ENCODE measurements around the gene CACNA1B. TPM values are rescaled to one million over a fixed set of nuclear protein-coding genes. Genes with fewer than 3 reads are reported as not detected.

CACNA1B gene
- polyA plus RNA-seq, 1 experiment: 0.01 TPM

DNA sequence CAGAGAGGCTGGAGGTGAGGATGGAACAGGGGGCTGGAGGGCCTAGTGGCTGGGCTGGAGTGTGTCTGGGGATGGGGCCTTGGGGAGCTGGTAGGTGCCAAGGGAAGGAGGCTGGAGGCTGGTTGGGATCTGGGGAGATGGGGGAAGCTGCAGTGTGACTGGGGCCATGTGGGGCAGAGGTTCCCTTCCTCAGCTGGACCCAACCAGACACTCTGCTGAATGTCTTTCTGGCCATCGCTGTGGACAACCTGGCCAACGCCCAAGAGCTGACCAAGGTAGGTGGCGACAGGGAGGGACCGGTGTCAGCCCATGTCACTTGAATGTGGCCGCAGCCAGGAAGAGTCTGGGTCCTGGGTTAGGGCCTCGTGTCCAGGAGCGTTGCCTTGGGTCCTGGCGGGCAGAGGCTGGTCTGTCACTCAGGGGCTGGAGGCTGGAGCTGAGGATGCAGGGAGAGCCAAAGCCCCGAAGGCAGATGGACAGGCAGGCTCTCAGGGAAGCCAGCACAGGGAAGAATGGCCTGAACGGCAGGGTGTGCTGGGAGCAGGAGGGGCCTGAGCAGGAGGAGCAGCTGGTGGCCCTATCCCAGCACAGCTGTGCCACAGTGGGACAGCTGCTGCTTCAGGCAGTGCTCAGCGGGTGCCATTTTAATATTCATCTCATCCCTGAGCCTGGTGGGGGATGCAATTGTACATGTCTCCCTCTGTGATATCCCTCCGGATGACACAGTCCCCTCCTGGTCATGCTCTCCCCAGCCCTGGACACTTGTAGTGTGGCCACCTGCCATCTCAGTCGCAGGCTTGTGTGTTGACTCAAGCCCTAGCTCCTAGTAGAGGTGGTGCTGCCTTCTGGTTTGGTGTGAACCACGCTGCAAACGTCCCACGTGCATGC lies 132.5 kb downstream of the CACNA1B start:
- no peaks in the 10 kb centered on the region for H3K36me3 ChIP-seq (ENCODE audit: control insufficient read depth, insufficient read depth, low read length)
- DNase-seq (ENCODE audit: low read depth): no peak
- H3K27me3 ChIP-seq (ENCODE audit: control insufficient read depth, insufficient read depth, low read length): no peaks in the 10 kb centered on the region
- ChIA-PET POLR2A (no interaction called here), CTCF (no interaction called here)
- TF ChIP-seq, protein P1, sequence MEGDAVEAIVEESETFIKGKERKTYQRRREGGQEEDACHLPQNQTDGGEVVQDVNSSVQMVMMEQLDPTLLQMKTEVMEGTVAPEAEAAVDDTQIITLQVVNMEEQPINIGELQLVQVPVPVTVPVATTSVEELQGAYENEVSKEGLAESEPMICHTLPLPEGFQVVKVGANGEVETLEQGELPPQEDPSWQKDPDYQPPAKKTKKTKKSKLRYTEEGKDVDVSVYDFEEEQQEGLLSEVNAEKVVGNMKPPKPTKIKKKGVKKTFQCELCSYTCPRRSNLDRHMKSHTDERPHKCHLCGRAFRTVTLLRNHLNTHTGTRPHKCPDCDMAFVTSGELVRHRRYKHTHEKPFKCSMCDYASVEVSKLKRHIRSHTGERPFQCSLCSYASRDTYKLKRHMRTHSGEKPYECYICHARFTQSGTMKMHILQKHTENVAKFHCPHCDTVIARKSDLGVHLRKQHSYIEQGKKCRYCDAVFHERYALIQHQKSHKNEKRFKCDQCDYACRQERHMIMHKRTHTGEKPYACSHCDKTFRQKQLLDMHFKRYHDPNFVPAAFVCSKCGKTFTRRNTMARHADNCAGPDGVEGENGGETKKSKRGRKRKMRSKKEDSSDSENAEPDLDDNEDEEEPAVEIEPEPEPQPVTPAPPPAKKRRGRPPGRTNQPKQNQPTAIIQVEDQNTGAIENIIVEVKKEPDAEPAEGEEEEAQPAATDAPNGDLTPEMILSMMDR (IDR thresholded peaks at IDR 0.05; ENCODE audit: insufficient read depth, low read depth, low read length): no peak
- H3K4me3 ChIP-seq (ENCODE audit: low read depth, low read length): no peak overlapping the region

DNA sequence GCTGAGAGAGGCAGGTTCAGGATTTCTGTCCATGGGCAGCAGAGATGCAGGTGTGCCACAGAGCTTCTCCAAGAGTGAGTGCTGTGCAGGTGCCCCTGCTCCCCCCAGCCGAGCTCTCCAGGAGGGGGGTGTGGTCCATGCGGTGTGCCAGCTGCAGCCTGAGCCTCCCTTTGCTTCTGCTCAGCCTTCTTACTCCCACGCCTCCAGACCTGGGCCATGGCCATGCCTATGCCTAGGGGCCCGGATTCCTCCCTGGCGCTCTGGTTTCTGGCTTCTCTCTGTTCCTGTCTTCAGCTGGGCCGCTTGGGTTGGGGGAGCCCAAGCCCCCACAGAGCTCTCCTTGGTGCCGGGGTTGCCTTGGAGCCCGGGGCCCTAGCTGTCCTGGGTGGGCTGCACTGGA lies 133.3 kb downstream of the CACNA1B start:
- TF ChIP-seq, protein P1 (IDR thresholded peaks at IDR 0.05; ENCODE audit: insufficient read depth, low read depth, low read length): no peak
- Histone ChIP-seq H3K27me3 (ENCODE audit: control insufficient read depth, insufficient read depth, low read length) (no peaks in the 10 kb centered on the region), H3K4me3 (ENCODE audit: low read depth, low read length) (no peak overlapping the region), H3K36me3 (ENCODE audit: control insufficient read depth, insufficient read depth, low read length) (no peaks in the 10 kb centered on the region)
- DNase-seq (ENCODE audit: low read depth): no peak
- ChIA-PET CTCF (no interaction called here), POLR2A (no interaction called here)

DNA sequence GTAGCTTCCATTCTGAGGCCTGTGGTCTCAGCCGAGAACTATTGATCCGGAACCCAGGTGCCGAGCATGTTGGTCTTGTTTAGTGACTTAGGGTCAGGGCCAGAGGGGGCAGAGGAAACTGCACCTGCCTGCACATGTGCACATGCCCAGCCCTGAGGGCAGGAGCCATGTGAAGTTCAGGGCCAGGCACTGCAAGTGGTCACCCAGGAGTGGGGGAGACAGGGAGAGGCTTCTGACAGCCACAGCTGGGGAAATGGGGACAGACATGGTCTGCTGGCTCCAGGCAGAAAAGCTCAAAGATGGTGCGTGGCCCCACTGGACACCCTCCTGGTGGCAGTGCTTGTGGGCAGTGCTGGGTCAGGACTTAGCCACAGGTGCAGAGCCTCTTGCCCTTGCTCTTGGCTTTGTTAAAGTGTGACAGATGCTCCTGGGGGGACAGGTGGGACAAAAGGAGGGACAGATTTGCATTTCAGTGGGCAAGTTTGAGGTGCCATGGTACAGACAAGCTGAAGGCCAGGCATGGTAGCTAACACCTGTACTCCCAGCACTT lies 134.4 kb downstream of the CACNA1B start:
- TF ChIP-seq, protein P1 (IDR thresholded peaks at IDR 0.05; ENCODE audit: insufficient read depth, low read depth, low read length): no peak
- no peak overlapping the region for H3K4me3 ChIP-seq (ENCODE audit: low read depth, low read length)
- no peaks in the 10 kb centered on the region for H3K36me3 ChIP-seq (ENCODE audit: control insufficient read depth, insufficient read depth, low read length)
- CTCF ChIA-PET: no interaction called here
- H3K27me3 ChIP-seq (ENCODE audit: control insufficient read depth, insufficient read depth, low read length): no peaks in the 10 kb centered on the region
- POLR2A ChIA-PET: no interaction called here
- no peak for DNase-seq (ENCODE audit: low read depth)

DNA sequence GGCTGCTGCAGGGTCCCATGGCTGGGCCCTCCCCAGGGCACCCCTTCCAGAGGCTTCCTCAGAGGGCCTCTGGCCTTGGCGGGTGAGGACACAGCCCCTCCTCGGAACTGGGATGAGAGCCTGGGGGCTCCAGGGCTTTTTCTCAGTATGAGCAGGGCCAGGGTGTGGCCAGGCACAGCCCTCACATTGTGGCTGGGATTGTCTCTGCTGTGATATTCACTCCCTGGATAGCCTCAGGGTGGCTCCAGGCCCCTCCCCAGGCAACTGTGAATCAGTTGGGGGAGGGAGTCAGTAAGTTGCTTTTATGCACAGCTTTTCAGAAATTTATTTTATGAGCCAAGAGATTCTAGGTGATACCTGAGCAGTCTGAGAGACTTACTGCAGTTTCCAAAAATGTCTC lies 135.7 kb downstream of the CACNA1B start:
- TF ChIP-seq, protein P1 (IDR thresholded peaks at IDR 0.05; ENCODE audit: insufficient read depth, low read depth, low read length): no peak
- Histone ChIP-seq H3K36me3 (ENCODE audit: control insufficient read depth, insufficient read depth, low read length) (no peaks in the 10 kb centered on the region), H3K4me3 (ENCODE audit: low read depth, low read length) (no peak overlapping the region), H3K27me3 (ENCODE audit: control insufficient read depth, insufficient read depth, low read length) (no peaks in the 10 kb centered on the region)
- ChIA-PET POLR2A (no interaction called here), CTCF (no interaction called here)
- DNase-seq (ENCODE audit: low read depth): no peak

DNA sequence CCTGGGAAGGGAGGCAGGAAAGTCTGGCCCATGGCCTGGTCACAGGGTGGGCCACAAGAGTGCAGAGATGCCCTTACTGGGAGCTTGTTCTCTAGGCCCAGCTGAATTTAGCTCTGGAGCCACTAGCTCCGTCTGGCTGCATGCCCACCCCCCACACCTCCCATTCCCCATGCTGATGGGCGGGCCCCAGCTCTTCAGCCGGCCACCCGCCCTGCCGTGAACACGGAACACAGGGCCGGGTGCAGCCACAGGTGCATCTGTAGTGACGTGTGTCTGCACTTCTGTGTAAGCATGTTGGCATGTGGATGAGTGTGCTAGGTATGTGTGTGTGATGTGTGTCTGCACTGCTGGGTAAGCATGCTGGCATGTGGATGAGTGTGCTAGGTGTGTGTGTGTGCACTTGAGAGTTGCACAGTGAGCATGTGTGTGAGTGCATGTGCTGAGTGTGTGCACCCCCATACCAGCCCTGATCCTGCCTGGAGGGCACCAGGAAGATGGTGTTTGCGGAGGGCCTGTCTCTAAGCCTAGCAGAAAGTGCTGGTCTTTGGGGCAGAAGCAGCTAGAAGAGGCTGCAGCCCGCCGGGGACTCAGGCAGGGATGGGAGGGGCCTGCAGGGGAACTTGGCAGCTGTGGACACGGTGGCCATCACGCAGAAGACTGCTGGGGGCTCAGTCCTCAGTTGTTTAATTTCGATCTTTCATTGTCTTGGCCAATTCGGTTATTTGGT lies 136.4 kb downstream of the CACNA1B start:
- TF ChIP-seq, protein P1 (IDR thresholded peaks at IDR 0.05; ENCODE audit: insufficient read depth, low read depth, low read length): no peak
- DNase-seq (ENCODE audit: low read depth): no peak
- CTCF ChIA-PET: no interaction called here
- H3K27me3 ChIP-seq (ENCODE audit: control insufficient read depth, insufficient read depth, low read length): no peaks in the 10 kb centered on the region
- no peaks in the 10 kb centered on the region for H3K36me3 ChIP-seq (ENCODE audit: control insufficient read depth, insufficient read depth, low read length)
- H3K4me3 ChIP-seq (ENCODE audit: low read depth, low read length): no peak overlapping the region
- POLR2A ChIA-PET: no interaction called here
